ENCODE data around the gene JAK1.

The JAK1 gene

GRCh38 chr1:64975740-64976139, 9.4 kb upstream of the JAK1 start:
- TF ChIP-seq CTCF (IDR thresholded peaks at IDR 0.05; ENCODE audit: low read depth, low read length): no peak
- H3K4me3 ChIP-seq (ENCODE audit: low read depth, low read length): no peak overlapping the region

GRCh38 chr1:64975127-64975526, 8.8 kb upstream of the JAK1 start:
- TF ChIP-seq CTCF (IDR thresholded peaks at IDR 0.05; ENCODE audit: low read depth, low read length): no peak

GRCh38 chr1:64974288-64974825, 8.0 kb upstream of the JAK1 start:
- TF ChIP-seq CTCF (IDR thresholded peaks at IDR 0.05; ENCODE audit: low read depth, low read length): no peak

More at GRCh38 chr1:64975127-64975526, 8.8 kb upstream of the JAK1 start:
- H3K4me3 ChIP-seq (ENCODE audit: low read depth, low read length): no peak overlapping the region

GRCh38 chr1:64973061-64973647, 6.8 kb upstream of the JAK1 start:
- no peak overlapping the region for H3K4me3 ChIP-seq (ENCODE audit: low read depth, low read length)
- TF ChIP-seq CTCF (IDR thresholded peaks at IDR 0.05; ENCODE audit: low read depth, low read length): no peak

More at GRCh38 chr1:64974288-64974825, 8.0 kb upstream of the JAK1 start:
- no peak overlapping the region for H3K4me3 ChIP-seq (ENCODE audit: low read depth, low read length)

GRCh38 chr1:64969305-64970046, 3.1 kb upstream of the JAK1 start:
- no peak for TF ChIP-seq CTCF (IDR thresholded peaks at IDR 0.05; ENCODE audit: low read depth, low read length)
- no peak overlapping the region for H3K4me3 ChIP-seq (ENCODE audit: low read depth, low read length)

GRCh38 chr1:64967381-64967780, 1.0 kb upstream of the JAK1 start:
- no peak overlapping the region for H3K4me3 ChIP-seq (ENCODE audit: low read depth, low read length)
- TF ChIP-seq CTCF (IDR thresholded peaks at IDR 0.05; ENCODE audit: low read depth, low read length): no peak
